CD1c-positive myeloid dendritic cell (primary cell): ENCODE results near the gene GDA.
A peak's percentile ranks its signal among the peaks of the same experiment; 100 is the strongest.

ENCODE experiments used
- DNase-seq: peaks from one replicate; pipeline ENCODE4 v3.0.0-alpha.2; 2016; ENCODE audit errors: extremely low spot score

The GDA gene

GRCh38 chr9:72150661-72151060 is 1.4 kb downstream of the GDA start:
- no peak for DNase-seq

- no peak for DNase-seq
Measured at GRCh38 chr9:72151104-72151503, 1.9 kb downstream of the GDA start.

GRCh38 chr9:72154468-72155285 is 5.4 kb downstream of the GDA start:
- DNase-seq, result no peak

GRCh38 chr9:72155301-72155700 is 6.1 kb downstream of the GDA start:
- DNase-seq, result no peak

- DNase-seq, result no peak
Measured at GRCh38 chr9:72156586-72156985, 7.3 kb downstream of the GDA start.

- no peak for DNase-seq
Measured at GRCh38 chr9:72158680-72159079, 9.4 kb downstream of the GDA start.

- DNase-seq, result no peak
Measured at GRCh38 chr9:72160446-72161123, 11.3 kb downstream of the GDA start.

- DNase-seq, result no peak
Measured at GRCh38 chr9:72165326-72165725, 16.1 kb downstream of the GDA start.

GRCh38 chr9:72165821-72166547 is 16.7 kb downstream of the GDA start:
- DNase-seq, result peak; percentile 51

GRCh38 chr9:72168075-72168474 is 18.8 kb downstream of the GDA start:
- DNase-seq, result no peak

GRCh38 chr9:72169178-72169577 is 19.9 kb downstream of the GDA start:
- no peak for DNase-seq

GRCh38 chr9:72173080-72173479 is 23.8 kb downstream of the GDA start:
- DNase-seq, result peak; percentile 59

- no peak for DNase-seq
Measured at GRCh38 chr9:72185561-72185960, 36.3 kb downstream of the GDA start.

GRCh38 chr9:72187121-72187695 is 38.0 kb downstream of the GDA start:
- no peak for DNase-seq

GRCh38 chr9:72188232-72188631 is 39.0 kb downstream of the GDA start:
- DNase-seq, result no peak

- no peak for DNase-seq
Measured at GRCh38 chr9:72193478-72193881, 44.2 kb downstream of the GDA start.

GRCh38 chr9:72199238-72199637 is 50.0 kb downstream of the GDA start:
- no peak for DNase-seq

GRCh38 chr9:72200452-72200851 is 51.2 kb downstream of the GDA start:
- no peak for DNase-seq

- DNase-seq, result no peak
Measured at GRCh38 chr9:72202009-72202408, 52.8 kb downstream of the GDA start.

GRCh38 chr9:72203205-72203803 is 54.1 kb downstream of the GDA start:
- peak; percentile 6 for DNase-seq

- DNase-seq, result no peak
Measured at GRCh38 chr9:72204062-72204461, 54.8 kb downstream of the GDA start.

- no peak for DNase-seq
Measured at GRCh38 chr9:72205513-72205912, 56.3 kb downstream of the GDA start.
